ENCODE measurements around the gene ARHGAP25.

Gene ARHGAP25, protein sequence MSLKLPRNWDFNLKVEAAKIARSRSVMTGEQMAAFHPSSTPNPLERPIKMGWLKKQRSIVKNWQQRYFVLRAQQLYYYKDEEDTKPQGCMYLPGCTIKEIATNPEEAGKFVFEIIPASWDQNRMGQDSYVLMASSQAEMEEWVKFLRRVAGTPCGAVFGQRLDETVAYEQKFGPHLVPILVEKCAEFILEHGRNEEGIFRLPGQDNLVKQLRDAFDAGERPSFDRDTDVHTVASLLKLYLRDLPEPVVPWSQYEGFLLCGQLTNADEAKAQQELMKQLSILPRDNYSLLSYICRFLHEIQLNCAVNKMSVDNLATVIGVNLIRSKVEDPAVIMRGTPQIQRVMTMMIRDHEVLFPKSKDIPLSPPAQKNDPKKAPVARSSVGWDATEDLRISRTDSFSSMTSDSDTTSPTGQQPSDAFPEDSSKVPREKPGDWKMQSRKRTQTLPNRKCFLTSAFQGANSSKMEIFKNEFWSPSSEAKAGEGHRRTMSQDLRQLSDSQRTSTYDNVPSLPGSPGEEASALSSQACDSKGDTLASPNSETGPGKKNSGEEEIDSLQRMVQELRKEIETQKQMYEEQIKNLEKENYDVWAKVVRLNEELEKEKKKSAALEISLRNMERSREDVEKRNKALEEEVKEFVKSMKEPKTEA
- 112 to 182 (median 144) reads per million in 3 experiments for total RNA-seq

- DNase-seq = peak; percentile 55
These were observed at the start of gene ARHGAP25 for GRCh38 chr2:68734688-68735525. Gene ARHGAP25 (plus strand): TSS chr2:68734811. CDS start chr2:68735200, 389 bp downstream.

DNA sequence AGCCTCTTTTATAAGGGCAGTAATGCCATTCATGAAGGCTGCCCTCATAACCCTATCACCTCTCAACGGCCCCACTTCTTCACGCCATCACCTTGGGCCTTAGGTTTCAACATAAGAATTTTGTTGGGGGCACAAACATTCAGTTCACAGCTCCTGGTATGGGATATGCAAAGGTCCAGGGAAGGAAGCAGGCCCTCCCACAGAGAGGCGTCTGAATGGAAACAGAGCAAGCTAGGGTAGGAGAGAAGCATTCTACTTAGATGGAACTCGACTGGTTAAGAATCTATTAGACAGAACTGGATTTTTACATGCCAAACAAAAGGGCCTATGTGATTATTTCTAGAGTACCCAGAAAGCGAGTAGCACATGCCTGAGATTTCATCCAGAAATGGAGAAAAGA lies 48.4 kb upstream of the ARHGAP25 start:
- no peak for DNase-seq

GRCh38 chr2:68687018-68687417 lies 47.6 kb upstream of the ARHGAP25 start:
- no peak for DNase-seq

- no peak for DNase-seq
These were observed 44.8 kb upstream of the ARHGAP25 start for GRCh38 chr2:68689553-68690537.

GRCh38 chr2:68690851-68691250 lies 43.8 kb upstream of the ARHGAP25 start:
- DNase-seq = no peak

GRCh38 chr2:68692511-68692910 lies 42.1 kb upstream of the ARHGAP25 start:
- DNase-seq = no peak

DNA sequence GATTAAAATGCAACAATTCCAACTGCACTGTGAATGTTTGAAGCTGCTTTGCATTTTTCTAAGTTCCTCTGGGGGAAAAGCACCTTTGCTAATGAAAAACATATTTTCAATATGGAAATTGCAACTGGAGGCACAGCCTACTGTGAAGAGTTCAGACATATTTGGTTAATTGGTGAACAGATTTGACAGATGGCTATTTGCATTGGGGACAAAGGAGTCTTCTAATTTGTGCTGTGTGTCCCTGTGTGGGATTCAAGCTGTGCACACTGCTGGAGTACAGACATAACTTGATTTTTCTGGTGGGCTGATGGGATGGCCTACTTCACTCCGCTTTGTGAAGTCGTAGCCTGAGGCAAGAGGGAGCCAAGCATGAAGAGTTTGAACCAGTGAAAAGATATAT lies 40.7 kb upstream of the ARHGAP25 start:
- DNase-seq = no peak

DNA sequence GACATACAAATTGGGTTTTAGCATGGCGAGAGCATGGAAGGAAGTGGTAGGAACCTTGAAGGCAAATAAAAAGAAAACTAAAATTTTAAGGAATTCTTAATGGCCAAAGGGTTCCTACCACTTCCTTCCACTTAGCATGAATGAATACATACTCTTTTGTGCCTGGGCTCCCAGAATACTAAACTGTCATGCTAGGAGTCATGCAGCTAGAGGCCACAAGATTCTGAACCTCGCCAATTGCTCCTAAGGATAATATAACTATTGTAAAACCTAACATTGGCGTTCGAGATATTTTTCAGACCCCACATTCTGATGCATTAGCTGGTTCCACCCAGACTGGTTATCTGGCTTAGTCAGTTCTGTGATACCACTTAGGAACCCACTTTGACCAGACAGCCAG lies 38.6 kb upstream of the ARHGAP25 start:
- DNase-seq = no peak

GRCh38 chr2:68696554-68696953 lies 38.1 kb upstream of the ARHGAP25 start:
- DNase-seq = no peak

DNA sequence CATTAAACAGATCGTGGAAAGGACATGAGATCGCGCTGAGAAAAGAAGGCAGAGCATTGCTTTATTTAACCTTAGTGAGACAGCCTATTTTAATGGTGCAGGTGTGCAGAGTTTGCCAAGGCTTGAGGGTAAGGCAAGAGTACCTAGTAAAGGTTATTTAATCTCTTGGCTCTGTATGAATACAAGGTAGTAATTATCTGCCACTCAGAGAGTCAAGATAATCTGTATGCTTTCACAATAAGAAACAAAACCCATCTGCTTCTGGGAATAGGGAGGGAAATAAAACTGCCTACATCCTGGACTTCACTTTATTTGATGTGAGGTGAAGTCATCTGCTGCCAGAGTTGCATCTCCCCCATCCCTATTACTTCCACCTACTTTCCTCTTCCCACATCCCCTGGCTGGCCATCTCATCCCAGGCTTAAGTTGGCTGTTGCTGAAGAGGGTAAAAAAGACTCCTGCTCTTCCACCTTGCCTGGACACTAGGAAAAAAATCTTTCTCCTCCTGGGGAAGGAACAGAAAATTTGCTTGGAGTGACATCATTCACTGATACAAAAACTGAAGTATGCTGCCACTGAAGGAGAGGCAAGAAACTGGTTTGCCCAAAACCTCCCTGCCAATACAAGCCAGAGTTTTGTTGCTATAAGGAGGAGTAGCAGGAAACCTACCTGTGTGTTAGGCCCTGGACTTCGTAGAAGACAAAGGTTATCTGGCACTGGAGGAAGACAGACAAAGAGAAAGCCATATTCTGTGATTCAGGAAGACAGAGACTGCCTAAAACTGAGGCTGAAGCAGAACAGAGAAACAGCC lies 35.8 kb upstream of the ARHGAP25 start:
- DNase-seq = no peak

DNA sequence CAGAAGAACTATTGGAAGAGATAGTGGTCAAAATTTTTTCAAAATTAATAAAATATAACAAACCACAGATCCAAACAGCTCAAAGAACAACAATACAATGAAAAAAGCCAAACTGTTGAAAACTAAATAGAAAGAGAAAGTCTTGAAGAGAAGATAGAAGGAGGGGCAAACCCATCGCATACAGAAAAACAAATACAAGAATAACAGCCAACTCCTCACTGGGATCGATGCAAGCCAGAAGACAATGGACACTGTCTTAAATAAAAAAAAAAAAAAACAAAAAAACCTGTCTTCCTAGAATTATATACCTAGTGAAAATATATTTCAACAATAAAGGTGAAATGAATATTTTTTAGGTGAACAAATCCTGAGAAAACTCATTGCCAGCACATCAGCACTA lies 34.1 kb upstream of the ARHGAP25 start:
- no peak for DNase-seq

DNA sequence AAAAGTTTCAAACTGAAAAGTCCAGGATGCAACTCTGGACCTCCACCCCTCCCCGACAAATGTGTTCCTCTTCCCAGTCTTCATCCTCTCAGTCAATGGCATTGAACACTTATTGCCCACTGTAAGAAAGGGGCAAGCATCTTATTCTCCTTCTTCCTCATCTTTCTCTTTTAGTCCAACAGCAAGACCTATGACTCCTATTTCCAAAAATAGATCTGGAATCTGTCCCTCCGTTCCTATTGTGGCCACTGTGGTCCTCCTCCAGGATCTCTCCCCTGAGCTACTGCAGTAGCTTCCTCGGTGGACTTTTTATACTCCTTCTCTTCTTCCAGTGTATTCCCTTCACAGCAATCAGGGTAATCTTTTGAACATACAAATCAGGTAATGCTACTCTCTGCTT lies 28.0 kb upstream of the ARHGAP25 start:
- DNase-seq = no peak

DNA sequence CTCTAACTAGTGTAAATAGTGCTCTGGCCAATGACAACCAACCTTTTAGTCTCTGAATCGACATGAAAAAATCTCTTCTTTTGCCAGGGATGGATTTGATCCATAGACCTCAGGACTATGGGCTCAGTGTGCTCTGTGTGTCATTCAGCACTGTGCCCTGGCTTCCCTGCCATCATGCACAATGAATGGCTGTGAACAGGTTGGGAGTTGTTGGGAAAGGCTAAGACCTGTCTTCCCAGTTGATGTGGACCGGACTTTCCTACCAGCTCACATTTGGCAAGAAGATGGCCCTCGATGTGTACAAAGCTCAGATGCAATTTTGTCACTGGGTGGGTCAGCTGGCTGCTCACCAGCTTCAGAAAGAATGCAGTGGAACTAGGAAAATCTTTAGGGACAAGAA lies 26.0 kb upstream of the ARHGAP25 start:
- DNase-seq = no peak

DNA sequence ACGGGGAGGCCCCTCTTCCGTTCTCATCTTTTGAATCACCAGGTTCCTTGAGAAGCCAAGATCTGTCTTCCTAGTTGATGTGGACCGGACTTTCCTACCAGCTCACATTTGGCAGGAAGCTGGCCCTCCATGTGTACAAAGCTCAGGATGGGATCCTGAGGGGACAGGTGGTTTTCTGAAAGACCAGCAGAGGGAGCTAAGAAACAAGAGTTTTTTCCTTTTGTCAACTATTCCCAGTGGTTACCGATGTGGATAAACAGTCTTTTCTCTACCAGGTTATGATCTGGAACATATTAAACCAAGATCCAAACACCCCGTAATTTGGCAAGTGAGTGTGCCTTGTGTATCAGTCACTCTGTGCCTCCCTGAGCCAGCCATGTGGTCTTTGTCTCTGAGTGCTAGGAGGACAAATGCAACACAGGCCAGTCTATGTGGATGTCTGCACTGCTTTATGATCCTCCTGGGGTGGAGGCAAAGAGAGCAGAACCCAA lies 25.1 kb upstream of the ARHGAP25 start:
- DNase-seq = no peak

DNA sequence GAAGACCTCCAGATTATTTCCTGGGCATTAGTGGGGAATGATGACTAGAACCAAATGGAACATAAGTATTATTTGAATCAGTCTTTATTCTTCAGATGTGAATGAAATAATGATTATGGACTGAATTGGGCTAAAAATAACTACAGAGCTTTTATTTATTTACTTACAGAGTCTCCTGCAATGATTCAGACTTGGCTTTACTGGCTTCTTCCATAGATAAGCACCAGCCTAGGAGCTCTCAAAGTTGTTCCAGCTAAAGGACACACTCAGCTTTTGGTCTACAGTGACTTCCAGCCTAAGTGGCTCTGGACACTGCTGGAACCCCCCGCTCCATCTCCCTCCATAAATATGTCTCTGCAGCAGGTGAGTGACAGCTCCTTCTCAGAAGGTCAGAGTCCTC lies 24.3 kb upstream of the ARHGAP25 start:
- no peak for DNase-seq

DNA sequence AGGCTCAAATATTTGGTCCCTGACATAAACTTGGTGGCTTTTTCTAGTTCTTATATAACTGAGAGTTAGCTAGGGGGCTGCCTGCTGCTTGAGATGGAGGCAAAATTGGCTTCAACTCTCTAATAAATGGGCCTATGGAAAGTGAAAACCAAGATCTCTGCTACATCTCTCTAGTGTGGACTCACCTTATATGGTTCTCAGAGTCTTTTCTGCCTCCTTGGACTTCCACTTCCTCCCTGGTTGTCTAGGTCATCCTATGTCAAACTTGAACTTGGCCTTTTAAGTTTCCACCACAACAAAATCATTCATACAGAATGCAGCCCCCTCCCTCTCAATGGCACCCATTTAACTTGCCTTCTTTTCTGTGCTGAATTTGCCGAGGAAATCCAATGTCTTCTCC lies 23.9 kb upstream of the ARHGAP25 start:
- no peak for DNase-seq

DNA sequence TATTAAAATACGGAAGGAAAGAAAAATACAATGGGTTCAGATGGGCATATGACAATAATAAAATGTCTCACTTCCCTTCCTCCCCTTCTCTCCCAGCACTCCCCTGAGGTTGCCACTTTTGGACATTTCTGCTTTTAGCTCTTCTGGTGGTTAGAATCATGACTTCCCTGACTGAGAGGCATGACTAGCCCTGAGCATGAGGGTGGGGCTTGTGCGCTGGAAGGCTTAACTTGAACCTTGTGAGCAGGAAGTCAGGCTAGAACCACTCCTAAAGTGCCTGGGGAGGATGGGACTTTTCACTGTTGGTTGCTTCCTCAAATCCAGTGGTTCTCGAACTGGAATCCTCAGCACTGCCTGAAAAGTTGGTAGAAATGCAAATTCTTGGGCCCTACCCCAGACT lies 19.7 kb upstream of the ARHGAP25 start:
- DNase-seq = no peak

DNA sequence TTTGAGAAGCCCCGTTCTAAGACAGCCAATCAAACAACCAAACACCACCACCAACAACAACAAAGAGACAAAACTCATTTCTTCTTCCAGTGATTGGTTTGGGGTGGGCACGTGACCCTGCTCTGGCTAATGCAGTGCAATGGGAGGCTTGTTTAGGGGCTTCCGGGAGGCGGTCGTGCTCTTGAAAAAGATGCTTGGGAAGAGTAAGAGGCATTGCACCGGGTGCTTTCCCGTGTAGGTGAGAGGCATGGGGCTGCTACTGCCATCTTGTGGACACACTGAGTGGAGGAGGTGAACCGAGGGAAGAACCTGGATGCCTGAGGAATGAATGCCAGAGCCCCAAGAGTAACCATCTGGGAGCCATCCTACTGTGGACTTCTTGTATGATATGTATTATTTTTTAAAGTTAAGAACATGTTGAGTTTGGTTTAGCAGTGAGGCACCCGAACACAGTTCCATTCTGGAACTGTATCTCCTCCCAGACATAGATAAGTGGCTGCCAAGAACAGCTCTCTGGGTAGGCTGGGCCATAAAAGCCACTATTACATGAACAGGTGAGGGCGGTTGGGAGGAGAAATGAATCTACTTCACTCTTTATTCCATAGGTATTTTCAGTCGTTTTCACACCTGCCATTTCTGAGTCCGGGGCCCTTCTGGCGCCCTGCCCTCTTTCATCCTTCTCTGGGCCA lies 19.1 kb upstream of the ARHGAP25 start:
- no peak for DNase-seq

- DNase-seq = no peak
These were observed 17.9 kb upstream of the ARHGAP25 start for GRCh38 chr2:68716604-68717304.

GRCh38 chr2:68717305-68717661 lies 17.3 kb upstream of the ARHGAP25 start:
- DNase-seq = no peak

All from central memory CD4-positive, alpha-beta T cell (primary cell).